Esophagus squamous epithelium (tissue), 5 donors: Measurements from ENCODE around the gene PKD2. TPM values are rescaled to one million over a fixed set of nuclear protein-coding genes. Genes with fewer than 3 reads are reported as not detected.

Experiments
- DNase-seq: peaks from one replicate; lab custom pipeline; 2025; lab: John Stamatoyannopoulos, UW
- H3K27ac ChIP-seq, 4 donors: fragments of 200-600 bp; sonication (generic); one replicate each; pipeline ENCODE4 v1.5.1; 2016 to 2019; ENCODE audit warnings: mild to moderate bottlenecking in 1 of 4
- H3K27me3 ChIP-seq, 4 donors: fragments of 200-600 bp; sonication (generic); 1 replicate in 3 of 4; 2 replicates in 1 of 4; pipeline versions ENCODE4 v1.5.1 to v1.6.0; 2017 to 2021; ENCODE audit warnings: antibody characterized with exemption in 1 of 4
- H3K36me3 ChIP-seq, 3 donors: fragments of 200-600 bp; sonication (generic); one replicate each; pipeline ENCODE4 v1.5.1; 2016 to 2019
- H3K4me1 ChIP-seq, 3 donors: fragments of 200-600 bp; sonication (generic); one replicate each; pipeline ENCODE4 v1.5.1; 2017 to 2019
- H3K4me3 ChIP-seq, 4 donors: fragments of 200-600 bp; sonication (generic); 1 replicate in 3 of 4; 2 replicates in 1 of 4; pipeline ENCODE4 v1.5.1; 2016 to 2019; ENCODE audit warnings: mild to moderate bottlenecking in 2 of 4, moderate library complexity in 1 of 4
- H3K9me3 ChIP-seq, 3 donors: fragments of 200-600 bp; sonication (generic); one replicate each; pipeline ENCODE4 v1.5.1; 2016 to 2019
- CTCF ChIP-seq, 6 experiments: fragments of 450-650 bp in 4 of 6; fragments of 200-600 bp in 2 of 6; sonication (generic) in 2 of 6; IDR thresholded peaks; one replicate each; pipeline ENCODE4 v1.5.1; 2016 to 2019; ENCODE audit warnings: antibody characterized with exemption in 6 of 6, mild to moderate bottlenecking in 4 of 6, moderate library complexity in 4 of 6
- POLR2A ChIP-seq, 4 donors: fragments of 450-650 bp; IDR thresholded peaks; one replicate each; pipeline ENCODE4 v1.6.1; 2017; ENCODE audit warnings: antibody characterized with exemption in 4 of 4, mild to moderate bottlenecking in 4 of 4, moderate library complexity in 3 of 4
- WGBS, 2 donors: methylation state at CpG; one replicate each; pipeline ENCODE4 v1.1.5; 2018; 5-methylcytosine and 5-hydroxymethylcytosine counted together
- intact Hi-C: fragments of 100-400 bp; cut with DNase I; formaldehyde crosslinking; loops from one replicate; pipeline ENCODE4 v1.15.0; 2022
- total RNA-seq, 4 donors: library from RNA; depleted of rRNA; stranded (reverse); fragments of >200 nt; gene quantifications; one replicate each; pipeline ENCODE4 v1.1.0, GENCODE V29; 2016
- donor health status: DM: yes; HTN: yes; CAD: no.

The PKD2 gene
- total RNA-seq, 4 donors from 2014 or later = 9.4 to 34.7 (median 13.9) TPM

- TF ChIP-seq CTCF (IDR thresholded peaks at IDR 0.05) = no peak
- TF ChIP-seq POLR2A (IDR thresholded peaks at IDR 0.05) = no peak
- H3K9me3 ChIP-seq = no peaks in the 10 kb centered on the region
- no peak overlapping the region for H3K27ac ChIP-seq
- DNase-seq = no peak
- WGBS, 2 donors = 79 to 93% methylated on average over 9 of the region's 9 CpGs
- intact Hi-C loops = no loop called here
- H3K4me1 ChIP-seq = peaks cover 0 to 15% (median 5%) of the 10 kb centered on the region in 3 donors
- peaks cover 0 to 80% (median 18%) of the 10 kb centered on the region in 3 donors for H3K36me3 ChIP-seq
- H3K27me3 ChIP-seq = no peaks in the 10 kb centered on the region
- no peak overlapping the region for H3K4me3 ChIP-seq
These were observed 67.9 kb downstream of the PKD2 start for GRCh38 chr4:88075336-88075735.

- intact Hi-C loops = no loop called here
- Histone ChIP-seq H3K27ac (peak overlapping the region; percentile 17 to 60 (median 45)), H3K9me3 (no peaks in the 10 kb centered on the region), H3K4me3 (no peak overlapping the region), H3K4me1 (peaks cover 0 to 15% (median 5%) of the 10 kb centered on the region in 3 donors), H3K27me3 (no peaks in the 10 kb centered on the region), H3K36me3 (peaks cover 0 to 53% (median 10%) of the 10 kb centered on the region in 3 donors)
- no peak for DNase-seq
- 61 to 69% methylated on average over 7 of the region's 7 CpGs for WGBS, 2 donors
- no peak for TF ChIP-seq CTCF (IDR thresholded peaks at IDR 0.05)
- no peak for TF ChIP-seq POLR2A (IDR thresholded peaks at IDR 0.05)
These were observed 70.6 kb downstream of the PKD2 start for GRCh38 chr4:88077911-88078524.

GRCh38 chr4:88078579-88078978, 71.1 kb downstream of the PKD2 start:
- Histone ChIP-seq H3K27me3 (no peaks in the 10 kb centered on the region), H3K4me1 (peaks cover 0 to 15% (median 5%) of the 10 kb centered on the region in 3 donors), H3K9me3 (no peaks in the 10 kb centered on the region), H3K4me3 (no peak overlapping the region), H3K27ac (peak overlapping the region; percentile 17 to 60 (median 45)), H3K36me3 (peaks cover 0 to 47% (median 10%) of the 10 kb centered on the region in 3 donors)
- intact Hi-C loops = no loop called here
- DNase-seq = no peak
- 54 to 67% methylated on average over 2 of the region's 2 CpGs for WGBS, 2 donors
- TF ChIP-seq POLR2A (IDR thresholded peaks at IDR 0.05) (no peak), CTCF (IDR thresholded peaks at IDR 0.05) (no peak)

- peaks cover 0 to 15% (median 5%) of the 10 kb centered on the region in 3 donors for H3K4me1 ChIP-seq
- no peak overlapping the region for H3K27ac ChIP-seq
- no peaks in the 10 kb centered on the region for H3K9me3 ChIP-seq
- peaks cover 0 to 27% (median 0%) of the 10 kb centered on the region in 3 donors for H3K36me3 ChIP-seq
- 80 to 95% methylated on average over 1 of the region's 1 CpG for WGBS, 2 donors
- TF ChIP-seq CTCF (IDR thresholded peaks at IDR 0.05) (no peak), POLR2A (IDR thresholded peaks at IDR 0.05) (no peak)
- no peak for DNase-seq
- intact Hi-C loops = no loop called here
- no peaks in the 10 kb centered on the region for H3K27me3 ChIP-seq
- H3K4me3 ChIP-seq = no peak overlapping the region
These were observed 73.2 kb downstream of the PKD2 start for GRCh38 chr4:88080626-88081025.

- intact Hi-C loops = no loop called here
- Histone ChIP-seq H3K27me3 (no peaks in the 10 kb centered on the region), H3K9me3 (no peaks in the 10 kb centered on the region), H3K36me3 (no peaks in the 10 kb centered on the region), H3K4me3 (no peak overlapping the region), H3K4me1 (no peaks in the 10 kb centered on the region), H3K27ac (no peak overlapping the region)
- DNase-seq = no peak
- 92% methylated on average over 1 of the region's 1 CpG; no CpG with 5 or more reads in 1 of the 2 donors for WGBS, 2 donors
- no peak for TF ChIP-seq POLR2A (IDR thresholded peaks at IDR 0.05)
- no peak for TF ChIP-seq CTCF (IDR thresholded peaks at IDR 0.05)
These were observed 79.6 kb downstream of the PKD2 start for GRCh38 chr4:88087004-88087403.
